ENCODE results near the gene ZNF326.

DNA sequence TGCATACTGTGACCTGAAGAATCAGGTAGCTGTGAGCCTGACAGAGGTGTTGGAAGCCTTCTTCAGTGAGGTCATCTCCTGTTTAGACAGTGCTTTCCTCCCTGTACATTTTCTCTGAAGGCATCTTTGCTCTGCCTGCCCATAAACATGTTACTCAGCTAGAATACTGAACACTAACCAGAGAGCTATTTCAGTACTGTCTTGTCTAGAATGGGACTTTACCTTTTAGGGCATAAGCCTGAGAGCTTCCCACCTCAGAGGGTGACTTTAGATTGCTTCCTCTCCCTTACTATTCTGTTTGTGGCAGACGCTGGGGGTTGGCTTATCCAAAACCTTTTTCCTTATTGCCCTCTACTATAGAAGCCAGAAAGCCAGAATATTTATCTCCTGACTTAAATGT, 23.3 kb upstream of the ZNF326 start:
- TF ChIP-seq, protein P1, sequence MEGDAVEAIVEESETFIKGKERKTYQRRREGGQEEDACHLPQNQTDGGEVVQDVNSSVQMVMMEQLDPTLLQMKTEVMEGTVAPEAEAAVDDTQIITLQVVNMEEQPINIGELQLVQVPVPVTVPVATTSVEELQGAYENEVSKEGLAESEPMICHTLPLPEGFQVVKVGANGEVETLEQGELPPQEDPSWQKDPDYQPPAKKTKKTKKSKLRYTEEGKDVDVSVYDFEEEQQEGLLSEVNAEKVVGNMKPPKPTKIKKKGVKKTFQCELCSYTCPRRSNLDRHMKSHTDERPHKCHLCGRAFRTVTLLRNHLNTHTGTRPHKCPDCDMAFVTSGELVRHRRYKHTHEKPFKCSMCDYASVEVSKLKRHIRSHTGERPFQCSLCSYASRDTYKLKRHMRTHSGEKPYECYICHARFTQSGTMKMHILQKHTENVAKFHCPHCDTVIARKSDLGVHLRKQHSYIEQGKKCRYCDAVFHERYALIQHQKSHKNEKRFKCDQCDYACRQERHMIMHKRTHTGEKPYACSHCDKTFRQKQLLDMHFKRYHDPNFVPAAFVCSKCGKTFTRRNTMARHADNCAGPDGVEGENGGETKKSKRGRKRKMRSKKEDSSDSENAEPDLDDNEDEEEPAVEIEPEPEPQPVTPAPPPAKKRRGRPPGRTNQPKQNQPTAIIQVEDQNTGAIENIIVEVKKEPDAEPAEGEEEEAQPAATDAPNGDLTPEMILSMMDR (IDR thresholded peaks at IDR 0.05; ENCODE audit: low read depth, low read length, poor library complexity, severe bottlenecking) = no peak
- TF ChIP-seq EZH2phosphoT487 (IDR thresholded peaks at IDR 0.05; ENCODE audit: borderline replicate concordance, low read length) = no peak

All from DOHH2 (cell line).